ENCODE measurements around the gene PCBP4. TPM values are rescaled to one million over a fixed set of nuclear protein-coding genes. Genes with fewer than 3 reads are reported as not detected.

PCBP4 gene
- total and polyA plus RNA-seq, 8 donors = 29.7 to 58.0 (median 45.6) TPM

DNA sequence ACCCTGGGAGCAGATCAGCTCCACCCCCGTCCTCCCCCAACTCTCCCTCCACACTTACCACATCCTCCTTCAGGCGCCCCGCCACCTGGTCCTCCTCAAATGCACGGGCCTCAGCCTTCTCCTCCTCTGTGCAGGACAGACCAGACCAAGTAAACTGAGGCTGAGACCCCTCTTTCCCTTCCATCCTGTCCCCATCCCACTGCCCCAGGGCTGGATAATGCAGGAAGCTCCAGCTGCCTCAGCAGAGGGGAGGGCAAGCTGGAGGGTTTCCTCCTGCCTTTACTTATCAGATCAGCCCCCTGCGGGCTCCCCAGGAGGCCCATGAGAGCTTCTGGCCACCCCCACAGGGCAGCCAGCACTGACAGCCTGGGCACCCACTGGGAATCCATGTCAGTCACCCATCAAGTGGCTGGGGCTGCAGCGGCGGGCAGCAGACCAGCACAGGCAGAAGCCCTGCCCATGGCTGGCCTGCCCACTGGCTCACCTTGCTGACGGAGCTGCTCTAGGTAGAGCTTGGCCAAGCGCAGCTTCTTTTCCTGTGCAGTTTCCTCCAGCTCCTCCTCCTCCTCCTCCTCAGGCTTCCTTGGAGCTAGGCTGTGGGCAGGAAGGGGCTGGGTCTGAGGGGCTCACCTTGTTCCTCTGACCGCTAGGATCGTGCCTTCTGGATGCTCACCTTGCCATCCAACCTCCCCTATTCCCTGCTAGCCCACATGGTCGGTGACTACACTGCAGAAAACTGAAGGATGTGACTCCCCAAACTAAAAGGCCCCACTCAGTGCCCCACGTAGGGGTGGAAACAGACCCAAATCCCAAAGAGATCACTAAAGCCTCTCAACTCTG, 29.4 kb downstream of the PCBP4 start:
- no peaks in the 10 kb centered on the region for H3K9me3 ChIP-seq
- ATAC-seq (no peak), DNase-seq (no peak)
- no peaks in the 10 kb centered on the region for H3K27me3 ChIP-seq
- no peak for TF ChIP-seq CTCF (IDR thresholded peaks at IDR 0.05)
- peaks cover 0 to 59% of the 10 kb centered on the region in 2 donors for H3K36me3 ChIP-seq
- peaks cover 6 to 33% of the 10 kb centered on the region in 2 donors for H3K4me1 ChIP-seq
- H3K27ac ChIP-seq = no peak overlapping the region
- no peak overlapping the region for H3K4me3 ChIP-seq
- intact Hi-C loops (cut with DNase I) = no loop called here

- H3K36me3 ChIP-seq = peaks cover 0 to 68% of the 10 kb centered on the region in 2 donors
Measured at GRCh38 chr3:51937014-51937413, 30.2 kb downstream of the PCBP4 start.

DNA sequence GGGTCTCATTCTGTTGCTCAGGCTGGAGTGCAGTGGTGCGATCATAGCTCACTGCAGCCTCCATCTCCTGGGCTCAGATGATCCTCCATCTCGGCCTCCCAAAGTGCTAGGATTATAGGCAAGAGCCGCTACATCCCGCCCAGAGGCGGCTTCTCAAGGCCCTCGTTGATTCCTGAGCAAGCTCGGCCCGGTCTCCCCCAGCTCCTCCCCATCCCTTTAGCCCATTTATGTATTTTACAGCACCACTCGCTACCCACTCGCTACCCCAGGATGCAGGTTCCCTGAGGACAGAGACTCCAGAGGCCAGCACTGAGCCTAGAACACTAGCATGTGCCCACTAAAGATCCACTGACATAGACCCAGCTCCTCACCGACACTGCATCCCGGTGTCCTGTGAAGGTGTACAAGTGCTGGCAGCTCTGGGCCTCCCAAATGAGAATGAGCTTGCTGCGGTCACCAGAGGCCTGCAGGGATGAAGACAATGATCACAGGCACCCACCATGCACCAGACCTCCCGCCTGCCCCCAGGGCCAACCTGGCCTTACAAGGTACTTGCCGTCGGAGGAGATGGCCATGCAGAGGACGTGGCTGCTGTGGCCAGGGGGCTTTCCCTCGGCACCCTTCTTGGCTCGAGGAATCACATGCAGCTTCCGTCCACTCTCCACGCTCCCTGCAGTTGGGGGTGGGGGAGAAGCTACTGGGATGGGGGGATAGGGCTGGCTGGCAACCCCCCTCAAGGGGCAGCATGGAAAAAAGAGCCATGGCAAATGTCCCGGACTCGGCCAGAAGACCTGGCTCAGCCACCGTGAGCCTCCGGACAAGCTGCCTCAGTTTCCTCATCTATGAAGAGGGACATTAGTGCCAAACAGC, 31.1 kb downstream of the PCBP4 start:
- intact Hi-C loops (cut with DNase I) = no loop called here
- no peak for TF ChIP-seq CTCF (IDR thresholded peaks at IDR 0.05)
- peaks cover 0 to 23% of the 10 kb centered on the region in 2 donors for H3K4me1 ChIP-seq

More at GRCh38 chr3:51937014-51937413, 30.2 kb downstream of the PCBP4 start:
- TF ChIP-seq CTCF (IDR thresholded peaks at IDR 0.05) = no peak
- DNase-seq = no peak
- Histone ChIP-seq H3K4me3 (no peak overlapping the region), H3K9me3 (no peaks in the 10 kb centered on the region), H3K27me3 (no peaks in the 10 kb centered on the region), H3K27ac (no peak overlapping the region), H3K4me1 (peaks cover 0 to 26% of the 10 kb centered on the region in 2 donors)
- no peak for ATAC-seq
- intact Hi-C loops (cut with DNase I) = no loop called here

GRCh38 chr3:51934991-51935885, 32.0 kb downstream of the PCBP4 start:
- H3K4me1 ChIP-seq = peaks cover 0 to 14% of the 10 kb centered on the region in 2 donors
- no peak for DNase-seq
- no peak for ATAC-seq
- no peak overlapping the region for H3K4me3 ChIP-seq
- H3K9me3 ChIP-seq = no peaks in the 10 kb centered on the region
- intact Hi-C loops (cut with DNase I) = no loop called here
- peaks cover 0 to 82% of the 10 kb centered on the region in 2 donors for H3K36me3 ChIP-seq
- H3K27ac ChIP-seq = no peak overlapping the region
- no peak for TF ChIP-seq CTCF (IDR thresholded peaks at IDR 0.05)
- H3K27me3 ChIP-seq = no peaks in the 10 kb centered on the region

More for the DNA sequence above, 31.1 kb downstream of the PCBP4 start:
- Histone ChIP-seq H3K36me3 (peaks cover 0 to 74% of the 10 kb centered on the region in 2 donors), H3K27me3 (no peaks in the 10 kb centered on the region), H3K4me3 (no peak overlapping the region), H3K9me3 (no peaks in the 10 kb centered on the region), H3K27ac (no peak overlapping the region)
- DNase-seq = no peak
- no peak for ATAC-seq

All from left lung (tissue), 10 donors.